ENCODE data around the gene AADACL3.
"Not testable (repeated sequence)": the region's sequence is repeated elsewhere in the genome, so short reads cannot be mapped to it uniquely, and the experiment has no call there.

AADACL3 gene

GRCh38 chr1:12714710-12715475 is 1.0 kb upstream of the AADACL3 start:
- no peak for DNase-seq

GRCh38 chr1:12717301-12717838 is 1.5 kb downstream of the AADACL3 start:
- DNase-seq, result no peak

DNA sequence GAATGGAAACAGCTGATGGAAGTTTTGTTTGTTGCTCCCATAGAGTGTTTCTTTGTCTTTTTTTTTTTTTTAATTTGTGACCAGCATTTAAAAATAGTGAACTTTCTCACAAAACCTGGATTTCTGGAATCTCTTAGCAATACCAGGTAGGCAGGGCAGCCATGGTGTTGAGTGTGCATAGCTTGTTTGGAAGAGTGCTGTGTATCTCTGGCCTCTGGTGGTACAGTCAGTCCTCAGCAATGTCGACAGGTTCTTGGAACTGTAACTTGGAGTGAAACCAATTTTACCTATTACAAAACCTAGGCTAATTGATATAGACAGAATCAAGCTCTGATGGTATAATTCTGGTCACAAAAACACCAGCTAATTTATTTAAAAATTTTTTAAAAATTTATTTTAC is 6.7 kb downstream of the AADACL3 start:
- DNase-seq, result no peak

DNA sequence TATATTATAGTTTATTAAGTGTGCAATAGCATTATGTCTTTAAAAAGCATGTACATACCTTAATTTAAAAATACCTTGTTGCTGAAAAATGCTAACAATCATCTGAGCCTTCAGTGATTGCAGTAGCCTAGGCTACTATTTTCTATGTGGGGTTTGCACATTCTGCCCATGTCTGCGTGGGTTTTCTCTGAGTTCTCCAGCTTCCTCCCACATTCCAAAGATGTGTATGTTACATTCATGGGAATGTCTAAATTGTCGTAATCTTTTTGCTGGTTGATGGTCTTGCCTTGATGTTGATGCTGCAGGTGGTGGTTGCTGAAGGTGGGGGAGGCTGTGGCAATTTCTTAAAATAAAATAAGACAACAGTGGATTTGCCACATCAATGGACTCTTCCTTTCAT is 12.5 kb downstream of the AADACL3 start:
- DNase-seq, result no peak

GRCh38 chr1:12730156-12730555 is 14.2 kb downstream of the AADACL3 start:
- DNase-seq, result no peak

DNA sequence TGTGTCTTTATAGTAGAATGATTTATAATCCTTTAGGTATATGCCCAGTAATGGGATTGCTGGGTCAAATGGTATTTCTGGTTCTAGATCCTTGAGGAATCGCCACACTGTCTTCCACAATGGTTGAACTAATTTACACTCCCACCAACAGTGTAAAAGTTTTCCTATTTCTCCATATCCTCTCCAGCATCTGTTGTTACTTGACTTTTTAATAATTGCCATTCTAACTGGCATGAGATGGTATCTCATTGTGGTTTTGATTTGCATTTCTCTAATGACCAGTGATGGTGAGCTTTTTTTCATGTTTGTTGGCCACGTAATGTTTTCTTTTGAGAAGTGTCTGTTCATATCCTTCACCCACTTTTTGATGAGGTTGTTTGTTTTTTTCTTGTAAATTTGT is 15.2 kb downstream of the AADACL3 start:
- DNase-seq, result not testable (repeated sequence)

GRCh38 chr1:12734651-12735050 is 18.7 kb downstream of the AADACL3 start:
- no peak for DNase-seq

- DNase-seq, result no peak
Observed at GRCh38 chr1:12738934-12739333, 23.0 kb downstream of the AADACL3 start.

- DNase-seq, result no peak
Observed at GRCh38 chr1:12739613-12740012, 23.7 kb downstream of the AADACL3 start.

GRCh38 chr1:12741946-12742345 is 26.0 kb downstream of the AADACL3 start:
- no peak for DNase-seq

DNA sequence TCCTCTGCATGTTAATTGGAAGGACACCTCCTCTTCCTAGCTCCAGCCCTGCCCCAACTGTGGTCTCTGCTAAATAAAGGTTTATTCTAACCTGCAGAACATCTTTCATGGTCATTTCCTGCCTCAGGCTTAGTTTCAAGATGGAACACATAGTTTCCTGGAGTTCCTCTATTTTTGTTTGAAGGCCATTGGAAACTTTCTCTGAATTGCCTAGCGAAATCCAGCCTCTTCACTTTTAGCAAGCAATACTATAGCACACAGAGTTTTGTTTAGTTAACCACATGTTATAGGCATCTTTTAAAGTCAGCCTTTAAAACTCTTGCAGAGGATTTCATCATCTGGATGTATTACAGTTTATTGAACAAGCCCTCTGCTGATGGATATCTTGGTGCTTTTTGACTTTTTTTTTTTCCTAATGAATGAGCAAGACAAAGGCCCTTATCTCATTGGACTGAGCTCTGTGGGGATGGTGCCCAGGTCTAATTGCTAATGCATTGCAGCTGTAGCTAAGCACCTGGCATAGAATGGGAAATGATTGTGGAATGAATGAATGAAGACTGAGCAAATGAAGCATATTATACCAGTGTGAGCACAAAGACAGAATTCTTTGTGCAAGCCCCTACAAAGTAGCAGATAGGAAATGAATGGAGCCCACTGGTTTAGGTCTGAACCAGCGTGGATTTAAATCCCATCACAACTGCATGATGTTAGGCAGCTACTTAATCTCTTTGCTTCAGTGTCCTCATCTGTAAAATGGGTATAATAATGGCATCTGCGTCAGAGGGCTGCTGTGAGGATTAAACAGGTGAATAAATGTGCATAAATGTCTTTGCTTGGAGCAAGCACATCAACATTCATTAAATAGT is 29.4 kb downstream of the AADACL3 start:
- DNase-seq, result no peak

DNA sequence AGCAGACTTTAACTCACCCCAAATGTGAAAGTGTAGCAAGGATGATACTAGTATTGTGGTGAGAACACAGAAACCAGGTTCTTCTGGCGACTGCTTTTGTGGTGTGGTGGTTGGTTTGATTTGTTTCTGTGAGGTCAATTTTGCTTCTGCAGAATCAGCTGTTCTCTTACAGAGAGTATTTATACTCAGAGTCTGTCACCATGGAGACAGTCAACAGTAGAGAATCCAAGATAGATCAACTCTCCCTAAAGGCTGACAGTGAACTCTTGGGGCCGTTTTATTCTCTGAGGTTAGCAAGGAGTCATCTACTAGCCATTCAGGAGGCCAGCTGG is 30.0 kb downstream of the AADACL3 start, which contains the start of gene CFAP107:
CFAP107 (plus strand) TSS at position 209 of the 332 bp plus-strand sequence. CDS start 231 bp downstream, outside the sequence.
- DNase-seq, result peak; percentile 33

- DNase-seq, result no peak
Observed at GRCh38 chr1:12748778-12749355, 33.0 kb downstream of the AADACL3 start.

DNA sequence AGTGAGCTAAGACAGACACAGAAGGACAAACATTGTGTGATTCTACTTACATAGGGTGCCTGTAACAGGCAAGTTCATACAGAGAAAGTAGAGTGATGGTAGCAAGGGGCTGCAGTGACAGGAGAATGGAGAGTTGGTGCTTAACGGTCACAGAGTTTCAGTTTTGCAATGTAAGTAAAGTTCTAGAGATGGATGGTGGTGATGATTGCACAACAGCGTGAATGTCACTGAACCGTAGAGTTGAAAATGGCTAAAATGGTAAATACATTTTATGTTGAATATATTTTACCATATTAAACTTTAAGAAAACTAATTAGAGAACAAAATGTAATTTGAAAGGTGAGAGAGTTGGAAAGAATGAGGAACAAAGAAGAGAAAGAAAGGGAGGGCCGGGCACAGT is 38.8 kb downstream of the AADACL3 start:
- DNase-seq, result no peak

GRCh38 chr1:12756273-12756672 is 40.4 kb downstream of the AADACL3 start:
- DNase-seq, result peak; percentile 19

GRCh38 chr1:12756768-12757413 is 41.0 kb downstream of the AADACL3 start:
- DNase-seq, result no peak

- no peak for DNase-seq
Observed at GRCh38 chr1:12757836-12758235, 41.9 kb downstream of the AADACL3 start.

GRCh38 chr1:12760256-12760795 is 44.4 kb downstream of the AADACL3 start:
- DNase-seq, result no peak

GRCh38 chr1:12761781-12762180 is 45.9 kb downstream of the AADACL3 start:
- no peak for DNase-seq

- DNase-seq, result no peak
Observed at GRCh38 chr1:12762766-12763165, 46.9 kb downstream of the AADACL3 start.

- no peak for DNase-seq
Observed at GRCh38 chr1:12763479-12763878, 47.6 kb downstream of the AADACL3 start.

- no peak for DNase-seq
Observed at GRCh38 chr1:12764016-12764415, 48.1 kb downstream of the AADACL3 start.

- DNase-seq, result no peak
Observed at GRCh38 chr1:12769031-12769430, 53.1 kb downstream of the AADACL3 start.

Measured in NCI-H1092 treated with DMSO at 0.1 percent for 48 hours (cell line).